ENCODE measurements around the gene MYBPC3.

The MYBPC3 gene

GRCh38 chr11:47331454-47332302 lies 20.8 kb downstream of the MYBPC3 start:
- no peak for ATAC-seq (ENCODE audit: insufficient read depth, low read depth)
- Histone ChIP-seq H3K36me3 (ENCODE audit: insufficient read depth, low read length) (no peaks in the 10 kb centered on the region; the same call in none of the 2 replicates), H3K79me2 (ENCODE audit: insufficient read depth, low read length) (no peaks in the 10 kb centered on the region), H3K4me3 (ENCODE audit: low read depth in 1 of 2, low read length in 2 of 2) (no peak overlapping the region), H3K27me3 (ENCODE audit: insufficient read depth, low read length, poor library complexity) (no peaks in the 10 kb centered on the region), H3K27ac (ENCODE audit: low read length) (no peak overlapping the region), H3K4me2 (ENCODE audit: insufficient read depth, low read length) (no peak overlapping the region), H4K20me1 (ENCODE audit: insufficient read depth, low read length) (no peaks in the 10 kb centered on the region), H3K9ac (ENCODE audit: low read depth, low read length) (no peak overlapping the region), H3K4me1 (ENCODE audit: insufficient read depth, low read length) (no peaks in the 10 kb centered on the region), H3K9me3 (ENCODE audit: insufficient read depth, low read length, severe bottlenecking) (no peaks in the 10 kb centered on the region), H2AFZ (ENCODE audit: low read depth, low read length) (no peak overlapping the region)
- no peak for DNase-seq
- TF ChIP-seq CTCF (IDR thresholded peaks at IDR 0.05; ENCODE audit: borderline replicate concordance, extremely low read depth, low read length, poor library complexity, severe bottlenecking) = no peak
- TF ChIP-seq EZH2 (IDR thresholded peaks at IDR 0.05; ENCODE audit: borderline replicate concordance, low read depth, low read length, severe bottlenecking) = no peak

GRCh38 chr11:47329987-47330931 lies 22.2 kb downstream of the MYBPC3 start:
- Histone ChIP-seq H3K4me2 (ENCODE audit: insufficient read depth, low read length) (no peak overlapping the region), H3K79me2 (ENCODE audit: insufficient read depth, low read length) (no peaks in the 10 kb centered on the region), H4K20me1 (ENCODE audit: insufficient read depth, low read length) (no peaks in the 10 kb centered on the region), H3K9me3 (ENCODE audit: insufficient read depth, low read length, severe bottlenecking) (no peaks in the 10 kb centered on the region), H3K27me3 (ENCODE audit: insufficient read depth, low read length, poor library complexity) (no peaks in the 10 kb centered on the region), H3K4me3 (ENCODE audit: low read depth in 1 of 2, low read length in 2 of 2) (no peak overlapping the region), H2AFZ (ENCODE audit: low read depth, low read length) (no peak overlapping the region), H3K9ac (ENCODE audit: low read depth, low read length) (no peak overlapping the region), H3K27ac (ENCODE audit: low read length) (no peak overlapping the region), H3K36me3 (ENCODE audit: insufficient read depth, low read length) (no peaks in the 10 kb centered on the region; the same call in none of the 2 replicates), H3K4me1 (ENCODE audit: insufficient read depth, low read length) (no peaks in the 10 kb centered on the region)
- no peak for DNase-seq
- TF ChIP-seq CTCF (IDR thresholded peaks at IDR 0.05; ENCODE audit: borderline replicate concordance, extremely low read depth, low read length, poor library complexity, severe bottlenecking) (no peak), EZH2 (IDR thresholded peaks at IDR 0.05; ENCODE audit: borderline replicate concordance, low read depth, low read length, severe bottlenecking) (no peak)
- ATAC-seq (ENCODE audit: insufficient read depth, low read depth) = no peak

- no peak for TF ChIP-seq EZH2 (IDR thresholded peaks at IDR 0.05; ENCODE audit: borderline replicate concordance, low read depth, low read length, severe bottlenecking)
- TF ChIP-seq CTCF (IDR thresholded peaks at IDR 0.05; ENCODE audit: borderline replicate concordance, extremely low read depth, low read length, poor library complexity, severe bottlenecking) = no peak
- no peak overlapping the region for H3K9ac ChIP-seq (ENCODE audit: low read depth, low read length)
- no peak for DNase-seq
- H3K27ac ChIP-seq (ENCODE audit: low read length) = no peak overlapping the region
- no peaks in the 10 kb centered on the region for H3K9me3 ChIP-seq (ENCODE audit: insufficient read depth, low read length, severe bottlenecking)
- H3K79me2 ChIP-seq (ENCODE audit: insufficient read depth, low read length) = no peaks in the 10 kb centered on the region
- no peaks in the 10 kb centered on the region for H3K4me1 ChIP-seq (ENCODE audit: insufficient read depth, low read length)
- no peak overlapping the region for H2AFZ ChIP-seq (ENCODE audit: low read depth, low read length)
- no peaks in the 10 kb centered on the region; the same call in none of the 2 replicates for H3K36me3 ChIP-seq (ENCODE audit: insufficient read depth, low read length)
- no peaks in the 10 kb centered on the region for H4K20me1 ChIP-seq (ENCODE audit: insufficient read depth, low read length)
- H3K4me3 ChIP-seq (ENCODE audit: low read depth in 1 of 2, low read length in 2 of 2) = no peak overlapping the region
- no peak for ATAC-seq (ENCODE audit: insufficient read depth, low read depth)
- no peak overlapping the region for H3K4me2 ChIP-seq (ENCODE audit: insufficient read depth, low read length)
- H3K27me3 ChIP-seq (ENCODE audit: insufficient read depth, low read length, poor library complexity) = no peaks in the 10 kb centered on the region
Measured at GRCh38 chr11:47329431-47329986, 23.0 kb downstream of the MYBPC3 start.

Data from DND-41 (cell line).